ENCODE results near the gene NLRP4.

NLRP4 gene

DNA sequence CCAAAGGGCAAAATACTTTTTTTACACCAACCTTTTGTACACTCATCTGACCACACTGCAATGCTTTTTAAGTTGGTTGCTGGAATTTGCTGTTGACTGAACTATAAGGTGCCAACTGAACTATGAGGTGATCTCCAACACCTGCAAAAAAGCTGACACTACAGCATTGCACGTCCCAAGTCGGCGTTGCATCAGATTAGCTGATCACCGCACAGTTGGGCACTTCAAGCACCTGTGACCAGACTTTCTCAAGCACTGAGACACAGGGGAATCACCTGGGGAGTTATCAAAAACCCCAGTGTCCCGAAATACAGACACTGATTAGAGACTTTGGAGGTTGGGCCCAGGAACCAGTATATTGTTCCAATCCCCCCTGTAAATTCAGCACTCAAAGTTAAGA is 5.7 kb upstream of the NLRP4 start:
- TF ChIP-seq Cebpa-rat (IDR thresholded peaks at IDR 0.05) = no peak
- Histone ChIP-seq H3K4me2 (no peak overlapping the region), H4K20me1 (no peaks in the 10 kb centered on the region), H3K4me3 (no peak overlapping the region), H3K9me3 (replicated peaks in 1 of 11) (peaks cover 0 to 6% (median 2%) of the 10 kb centered on the region in 11 experiments; a peak in 12 of 22 replicates), H3K9ac (no peak overlapping the region), H3K4me1 (no peaks in the 10 kb centered on the region), H3K27ac (no peak overlapping the region), H3K36me3 (no peaks in the 10 kb centered on the region), H3K27me3 (no peaks in the 10 kb centered on the region)

DNA sequence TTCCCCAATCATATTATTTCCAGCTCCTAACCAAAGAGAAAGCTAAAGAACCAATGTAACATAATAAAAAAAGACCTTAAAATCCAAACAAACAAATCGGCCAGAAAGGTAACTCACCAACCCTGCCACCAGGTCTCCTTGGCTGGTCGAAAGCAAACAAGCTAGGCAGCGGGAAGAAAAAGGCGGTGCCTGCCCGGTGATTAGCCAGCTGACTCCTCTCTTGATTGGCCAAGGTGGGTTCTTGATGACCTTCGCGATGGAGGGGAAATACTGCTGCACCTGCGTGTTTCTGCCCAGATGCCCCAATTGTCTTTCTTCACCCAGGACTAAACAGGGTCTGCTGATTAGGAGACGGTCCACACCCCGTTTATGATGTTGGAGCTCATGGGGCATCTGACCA is 4.5 kb upstream of the NLRP4 start, which contains the start of gene NLRP11:
TSS of gene NLRP11 (minus strand) at position 154 of the 400 bp plus-strand sequence. CDS start 13,825 bp downstream, outside the sequence.
- Histone ChIP-seq H3K9me3 (replicated peaks in 1 of 11) (peaks cover 11 to 18% (median 13%) of the 10 kb centered on the region in 11 experiments; a peak in 21 of 22 replicates), H3K36me3 (no peaks in the 10 kb centered on the region), H3K4me1 (no peaks in the 10 kb centered on the region), H3K4me3 (no peak within 1 kb of the TSS), H3K9ac (no peak within 1 kb of the TSS), H3K27me3 (no peaks in the 10 kb centered on the region), H4K20me1 (no peaks in the 10 kb centered on the region), H3K27ac (no peak within 1 kb of the TSS), H3K4me2 (no peak within 1 kb of the TSS)
- no peak for TF ChIP-seq Cebpa-rat (IDR thresholded peaks at IDR 0.05)

DNA sequence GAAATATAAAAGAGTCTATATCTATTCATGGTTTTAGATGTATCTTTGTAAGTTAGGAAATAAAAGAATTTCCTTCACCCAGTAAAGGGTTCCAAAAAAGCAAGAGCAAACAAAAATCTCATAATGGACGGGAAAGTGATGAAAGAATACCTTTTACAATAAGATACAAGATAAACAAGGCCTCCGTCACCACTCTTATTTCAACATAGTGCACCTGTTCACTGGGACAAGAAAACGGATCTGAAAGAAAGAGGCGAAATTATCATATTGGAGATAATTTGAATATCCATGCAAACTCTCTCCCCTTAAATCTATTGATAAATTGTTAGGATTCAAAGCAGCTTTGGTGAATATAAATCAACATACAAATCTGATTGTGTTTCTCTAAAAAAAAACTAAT is 3.7 kb upstream of the NLRP4 start:
- no peak for TF ChIP-seq Cebpa-rat (IDR thresholded peaks at IDR 0.05)
- no peaks in the 10 kb centered on the region for H4K20me1 ChIP-seq
- peaks cover 14 to 26% (median 17%) of the 10 kb centered on the region in 11 experiments; a peak in 21 of 22 replicates for H3K9me3 ChIP-seq (replicated peaks in 1 of 11)
- no peak overlapping the region for H3K4me3 ChIP-seq
- no peak overlapping the region for H3K4me2 ChIP-seq
- no peaks in the 10 kb centered on the region for H3K36me3 ChIP-seq
- H3K9ac ChIP-seq = no peak overlapping the region
- H3K27ac ChIP-seq = no peak overlapping the region
- no peaks in the 10 kb centered on the region for H3K4me1 ChIP-seq
- no peaks in the 10 kb centered on the region for H3K27me3 ChIP-seq

DNA sequence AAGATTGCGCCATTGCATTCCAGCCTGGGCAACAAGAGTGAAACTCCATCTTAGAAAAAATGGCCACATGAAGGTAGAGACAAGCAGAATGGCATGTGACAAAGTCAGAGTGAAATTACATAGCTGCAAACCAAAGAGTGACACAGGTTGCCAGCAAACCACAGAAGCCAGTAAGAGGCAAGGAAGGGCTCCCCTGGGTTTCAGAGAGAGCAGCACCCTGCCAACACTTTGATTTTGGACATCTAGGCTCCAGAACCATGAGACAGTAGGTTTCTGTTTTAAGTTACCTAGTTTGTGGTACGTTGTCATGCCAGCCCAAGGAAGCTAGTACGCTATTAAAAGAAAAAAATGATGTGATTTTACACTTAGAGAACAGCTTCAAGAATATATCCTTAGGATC is 1.9 kb downstream of the NLRP4 start:
- peaks cover 14 to 28% (median 17%) of the 10 kb centered on the region in 11 experiments; a peak in 21 of 22 replicates for H3K9me3 ChIP-seq (replicated peaks in 1 of 11)
- no peak overlapping the region for H3K9ac ChIP-seq
- H4K20me1 ChIP-seq = no peaks in the 10 kb centered on the region
- no peaks in the 10 kb centered on the region for H3K36me3 ChIP-seq
- TF ChIP-seq Cebpa-rat (IDR thresholded peaks at IDR 0.05) = no peak
- H3K4me3 ChIP-seq = no peak overlapping the region
- H3K4me2 ChIP-seq = no peak overlapping the region
- no peaks in the 10 kb centered on the region for H3K4me1 ChIP-seq
- H3K27me3 ChIP-seq = no peaks in the 10 kb centered on the region
- no peak overlapping the region for H3K27ac ChIP-seq

DNA sequence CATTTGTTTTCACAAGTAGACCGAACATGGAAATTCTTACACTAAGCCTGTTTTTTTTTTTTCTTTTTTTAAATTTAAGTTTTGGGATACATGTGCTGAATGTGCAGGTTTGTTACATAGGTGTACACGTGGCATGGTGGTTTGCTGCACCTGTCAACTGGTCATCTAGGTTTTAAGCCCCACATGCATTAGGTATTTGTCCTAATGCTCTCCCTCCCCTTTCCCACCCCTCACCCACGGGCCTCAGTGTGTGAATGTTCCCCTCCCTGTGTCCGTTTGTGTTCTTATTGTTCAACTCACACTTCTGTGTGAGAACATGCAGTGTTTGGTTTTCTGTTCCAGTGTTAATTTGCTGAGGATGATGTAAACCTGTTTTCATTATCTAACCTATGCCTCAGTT is 2.6 kb downstream of the NLRP4 start:
- Histone ChIP-seq H3K27me3 (no peaks in the 10 kb centered on the region), H4K20me1 (no peaks in the 10 kb centered on the region), H3K4me1 (no peaks in the 10 kb centered on the region), H3K27ac (no peak overlapping the region), H3K36me3 (no peaks in the 10 kb centered on the region), H3K4me2 (no peak overlapping the region), H3K9ac (no peak overlapping the region), H3K4me3 (no peak overlapping the region), H3K9me3 (replicated peaks in 1 of 11) (peaks cover 14 to 28% (median 17%) of the 10 kb centered on the region in 11 experiments; a peak in 21 of 22 replicates)
- no peak for TF ChIP-seq Cebpa-rat (IDR thresholded peaks at IDR 0.05)

DNA sequence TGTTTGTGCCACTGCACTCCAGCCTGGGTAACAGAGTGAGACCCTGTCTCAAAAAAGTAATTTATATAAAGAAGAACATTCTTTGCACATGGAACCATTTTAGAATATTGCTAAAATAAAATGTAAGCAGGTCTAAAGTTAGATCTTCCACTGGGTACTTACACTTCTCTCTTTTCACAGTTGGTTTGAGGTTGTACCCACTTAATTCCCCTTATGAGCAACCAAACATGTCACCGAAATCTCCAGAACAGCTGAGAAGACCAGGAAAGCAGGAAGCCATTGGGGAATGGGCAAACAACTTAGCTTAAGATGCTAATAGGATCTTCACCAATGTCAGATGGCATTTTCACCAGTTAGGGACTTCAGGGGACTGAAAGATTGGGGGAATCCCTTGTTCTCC is 18.8 kb downstream of the NLRP4 start:
- Histone ChIP-seq H3K36me3 (no peaks in the 10 kb centered on the region), H3K4me2 (peak overlapping the region in 3 of 11 experiments; percentile 37 to 80 (median 57); a peak in 6 of 22 replicates), H3K4me1 (peaks cover 0 to 41% (median 10%) of the 10 kb centered on the region in 10 experiments; a peak in 14 of 20 replicates), H3K27me3 (no peaks in the 10 kb centered on the region), H3K27ac (peak overlapping the region in 1 of 11 experiments; percentile 5; a peak in 1 of 22 replicates), H3K4me3 (no peak overlapping the region), H3K9ac (no peak overlapping the region), H4K20me1 (no peaks in the 10 kb centered on the region), H3K9me3 (replicated peaks in 1 of 11) (peaks cover 0 to 25% (median 17%) of the 10 kb centered on the region in 11 experiments; a peak in 17 of 22 replicates)
- no peak for TF ChIP-seq Cebpa-rat (IDR thresholded peaks at IDR 0.05)

DNA sequence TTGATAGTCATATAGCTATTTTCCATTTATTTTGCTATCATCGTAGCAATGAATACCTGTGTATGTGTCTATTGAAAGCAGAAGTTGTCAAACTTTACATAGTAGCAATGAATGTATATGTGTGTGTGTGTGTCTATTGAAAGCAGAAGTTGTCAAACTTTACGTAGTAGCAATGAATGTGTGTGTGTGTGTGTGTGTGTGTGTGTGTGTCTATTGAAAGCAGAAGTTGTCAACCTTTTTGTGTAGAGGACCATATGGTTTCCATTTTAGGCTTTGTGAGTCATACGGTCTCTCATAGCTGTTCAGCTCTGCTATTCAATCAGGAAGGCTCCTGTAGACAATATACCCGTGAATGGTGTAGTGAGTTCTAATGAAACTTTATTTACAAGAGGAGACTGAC is 20.8 kb downstream of the NLRP4 start:
- Histone ChIP-seq H3K9ac (no peak overlapping the region), H3K36me3 (no peaks in the 10 kb centered on the region), H3K4me1 (peaks cover 0 to 41% (median 10%) of the 10 kb centered on the region in 10 experiments; a peak in 14 of 20 replicates), H3K9me3 (replicated peaks in 1 of 11) (peaks cover 0 to 18% (median 10%) of the 10 kb centered on the region in 11 experiments; a peak in 12 of 22 replicates), H3K4me3 (no peak overlapping the region), H3K4me2 (peak overlapping the region in 5 of 11 experiments; percentile 41 to 90 (median 64); a peak in 11 of 22 replicates), H3K27ac (peak overlapping the region in 2 of 11 experiments; percentile 32 to 42; a peak in 4 of 22 replicates), H4K20me1 (no peaks in the 10 kb centered on the region), H3K27me3 (no peaks in the 10 kb centered on the region)
- TF ChIP-seq Cebpa-rat (IDR thresholded peaks at IDR 0.05) = no peak

DNA sequence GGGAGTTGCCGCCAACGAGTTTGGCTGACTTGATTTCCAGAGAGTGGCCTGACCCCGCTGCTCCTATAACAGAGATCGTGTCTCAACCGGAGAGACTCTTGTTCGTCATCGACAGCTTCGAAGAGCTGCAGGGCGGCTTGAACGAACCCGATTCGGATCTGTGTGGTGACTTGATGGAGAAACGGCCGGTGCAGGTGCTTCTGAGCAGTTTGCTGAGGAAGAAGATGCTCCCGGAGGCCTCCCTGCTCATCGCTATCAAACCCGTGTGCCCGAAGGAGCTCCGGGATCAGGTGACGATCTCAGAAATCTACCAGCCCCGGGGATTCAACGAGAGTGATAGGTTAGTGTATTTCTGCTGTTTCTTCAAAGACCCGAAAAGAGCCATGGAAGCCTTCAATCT is 21.6 kb downstream of the NLRP4 start:
- Histone ChIP-seq H4K20me1 (no peaks in the 10 kb centered on the region), H3K9me3 (replicated peaks in 1 of 11) (peaks cover 0 to 18% (median 10%) of the 10 kb centered on the region in 11 experiments; a peak in 12 of 22 replicates), H3K9ac (no peak overlapping the region), H3K27ac (no peak overlapping the region), H3K27me3 (no peaks in the 10 kb centered on the region), H3K4me1 (peaks cover 0 to 41% (median 10%) of the 10 kb centered on the region in 10 experiments; a peak in 14 of 20 replicates), H3K36me3 (no peaks in the 10 kb centered on the region), H3K4me2 (peak overlapping the region in 5 of 11 experiments; percentile 41 to 90 (median 64); a peak in 10 of 22 replicates), H3K4me3 (no peak overlapping the region)
- no peak for TF ChIP-seq Cebpa-rat (IDR thresholded peaks at IDR 0.05)

DNA sequence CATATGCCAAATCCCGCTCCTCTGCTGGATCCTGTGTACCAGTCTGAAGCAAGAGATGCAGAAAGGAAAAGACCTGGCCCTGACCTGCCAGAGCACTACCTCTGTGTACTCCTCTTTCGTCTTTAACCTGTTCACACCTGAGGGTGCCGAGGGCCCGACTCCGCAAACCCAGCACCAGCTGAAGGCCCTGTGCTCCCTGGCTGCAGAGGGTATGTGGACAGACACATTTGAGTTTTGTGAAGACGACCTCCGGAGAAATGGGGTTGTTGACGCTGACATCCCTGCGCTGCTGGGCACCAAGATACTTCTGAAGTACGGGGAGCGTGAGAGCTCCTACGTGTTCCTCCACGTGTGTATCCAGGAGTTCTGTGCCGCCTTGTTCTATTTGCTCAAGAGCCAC is 22.1 kb downstream of the NLRP4 start:
- Histone ChIP-seq H3K36me3 (no peaks in the 10 kb centered on the region), H3K4me1 (peaks cover 0 to 41% (median 10%) of the 10 kb centered on the region in 10 experiments; a peak in 14 of 20 replicates), H3K27ac (no peak overlapping the region), H3K9ac (no peak overlapping the region), H3K4me2 (peak overlapping the region in 3 of 11 experiments; percentile 64 to 90 (median 76); a peak in 6 of 22 replicates), H3K4me3 (no peak overlapping the region), H3K27me3 (no peaks in the 10 kb centered on the region), H3K9me3 (replicated peaks in 1 of 11) (peaks cover under 1 to 18% (median 10%) of the 10 kb centered on the region in 11 experiments; a peak in 14 of 22 replicates), H4K20me1 (no peaks in the 10 kb centered on the region)
- no peak for TF ChIP-seq Cebpa-rat (IDR thresholded peaks at IDR 0.05)

DNA sequence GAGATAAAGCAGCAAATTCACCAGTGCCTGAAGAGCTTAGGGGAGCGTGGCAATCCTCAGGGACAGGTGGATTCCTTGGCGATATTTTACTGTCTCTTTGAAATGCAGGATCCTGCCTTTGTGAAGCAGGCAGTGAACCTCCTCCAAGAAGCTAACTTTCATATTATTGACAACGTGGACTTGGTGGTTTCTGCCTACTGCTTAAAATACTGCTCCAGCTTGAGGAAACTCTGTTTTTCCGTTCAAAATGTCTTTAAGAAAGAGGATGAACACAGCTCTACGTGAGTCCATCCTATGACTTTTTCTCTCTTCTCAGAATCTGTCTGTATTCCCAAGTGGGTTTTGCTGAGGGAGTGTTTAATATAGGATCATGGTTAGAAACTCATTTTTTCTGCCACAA is 22.6 kb downstream of the NLRP4 start:
- Histone ChIP-seq H3K4me2 (peak overlapping the region in 5 of 11 experiments; percentile 0 to 26 (median 17); a peak in 3 of 22 replicates), H4K20me1 (no peaks in the 10 kb centered on the region), H3K4me3 (no peak overlapping the region), H3K36me3 (no peaks in the 10 kb centered on the region), H3K27ac (no peak overlapping the region), H3K9me3 (replicated peaks in 1 of 11) (peaks cover 4 to 19% (median 10%) of the 10 kb centered on the region in 11 experiments; a peak in 15 of 22 replicates), H3K9ac (no peak overlapping the region), H3K27me3 (no peaks in the 10 kb centered on the region), H3K4me1 (peaks cover 0 to 41% (median 9%) of the 10 kb centered on the region in 10 experiments; a peak in 14 of 20 replicates)
- no peak for TF ChIP-seq Cebpa-rat (IDR thresholded peaks at IDR 0.05)
